ENCODE measurements around the gene FABP1.

Gene FABP1

GRCh38 chr2:88092773-88093172 is 35.1 kb downstream of the FABP1 start:
- TF ChIP-seq FOXA1 (IDR thresholded peaks at IDR 0.05) (no peak), ARNT (IDR thresholded peaks at IDR 0.05) (no peak), FOXM1 (IDR thresholded peaks at IDR 0.05; ENCODE audit: borderline replicate concordance) (no peak), NFRKB (IDR thresholded peaks at IDR 0.05) (no peak), SUZ12 (IDR thresholded peaks at IDR 0.05) (no peak), SP1 (IDR thresholded peaks at IDR 0.05) (no peak), ZNF384 (IDR thresholded peaks at IDR 0.05) (no peak), ELF4 (IDR thresholded peaks at IDR 0.05) (no peak), HDGF (IDR thresholded peaks at IDR 0.05; ENCODE audit: borderline replicate concordance) (no peak), LEF1 (IDR thresholded peaks at IDR 0.05; ENCODE audit: borderline replicate concordance) (no peak), L3MBTL2 (conservative IDR thresholded peaks at IDR 0.05) (no peak), FOXK2 (IDR thresholded peaks at IDR 0.05) (no peak), BHLHE40 (IDR thresholded peaks at IDR 0.05; ENCODE audit: borderline replicate concordance) (no peak), TARDBP (IDR thresholded peaks at IDR 0.05) (no peak), PKNOX1 (IDR thresholded peaks at IDR 0.05) (no peak)
- ChIA-PET POLR2A (no interaction called here), CTCF (no interaction called here)

GRCh38 chr2:88091943-88092342 is 35.9 kb downstream of the FABP1 start:
- POLR2A ChIA-PET: no interaction called here
- DNase-seq (ENCODE audit: extremely low spot score): no peak
- CTCF ChIA-PET: no interaction called here
- no peak for TF ChIP-seq LEF1 (IDR thresholded peaks at IDR 0.05; ENCODE audit: borderline replicate concordance)
- no peak for TF ChIP-seq SP1 (IDR thresholded peaks at IDR 0.05)
- TF ChIP-seq FOXK2 (IDR thresholded peaks at IDR 0.05): no peak
- no peak for TF ChIP-seq FOXM1 (IDR thresholded peaks at IDR 0.05; ENCODE audit: borderline replicate concordance)
- TF ChIP-seq ARNT (IDR thresholded peaks at IDR 0.05): no peak
- no peak for TF ChIP-seq L3MBTL2 (conservative IDR thresholded peaks at IDR 0.05)
- no peak for TF ChIP-seq TARDBP (IDR thresholded peaks at IDR 0.05)
- TF ChIP-seq PKNOX1 (IDR thresholded peaks at IDR 0.05): no peak
- no peak for TF ChIP-seq HDGF (IDR thresholded peaks at IDR 0.05; ENCODE audit: borderline replicate concordance)
- TF ChIP-seq SUZ12 (IDR thresholded peaks at IDR 0.05): no peak
- no peak for TF ChIP-seq ELF4 (IDR thresholded peaks at IDR 0.05)
- TF ChIP-seq ZNF384 (IDR thresholded peaks at IDR 0.05): no peak
- TF ChIP-seq FOXA1 (IDR thresholded peaks at IDR 0.05): no peak
- TF ChIP-seq CTBP1 (IDR thresholded peaks at IDR 0.05; ENCODE audit: borderline replicate concordance): no peak

More at GRCh38 chr2:88092773-88093172, 35.1 kb downstream of the FABP1 start:
- DNase-seq (ENCODE audit: extremely low spot score): no peak

DNA sequence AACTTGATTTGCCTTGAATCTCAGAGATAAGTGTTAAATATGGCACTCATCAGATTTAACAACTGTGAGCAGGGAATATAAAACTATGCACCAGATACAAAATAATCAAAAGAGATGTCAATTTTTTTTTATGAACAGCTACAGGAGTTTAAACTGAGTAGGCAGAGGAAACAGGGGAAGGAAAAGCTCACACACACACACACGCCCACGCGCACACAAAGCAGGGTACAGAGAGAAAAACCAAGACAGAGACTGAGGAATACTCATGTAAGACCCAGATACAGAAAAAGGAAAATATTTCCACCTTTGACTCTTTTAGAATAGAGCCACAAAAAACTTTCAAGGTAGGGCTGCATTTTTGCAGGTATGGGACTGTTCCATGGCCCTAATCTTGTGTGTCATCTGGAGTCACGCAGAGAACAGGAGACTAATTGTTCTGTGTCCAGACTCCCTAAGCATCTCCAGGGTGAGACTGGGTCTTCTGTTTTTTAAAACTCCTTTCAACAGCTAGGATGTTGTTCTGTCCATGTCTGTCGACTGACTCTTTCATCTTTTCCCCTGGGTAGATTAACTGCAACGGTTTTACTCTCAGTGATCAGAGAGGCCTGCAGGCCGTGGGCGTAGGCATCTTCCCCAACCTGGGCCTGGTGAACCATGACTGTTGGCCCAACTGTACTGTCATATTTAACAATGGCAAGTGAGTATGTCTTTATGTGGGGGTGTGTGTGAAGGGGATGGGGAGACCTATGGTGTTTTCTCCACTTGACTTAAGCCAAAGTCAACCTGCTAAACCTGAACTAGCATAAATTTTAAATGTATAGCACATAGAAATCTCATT is 37.2 kb downstream of the FABP1 start:
- DNase-seq (ENCODE audit: extremely low spot score): no peak
- TF ChIP-seq FOXA1 (IDR thresholded peaks at IDR 0.05) (no peak), L3MBTL2 (conservative IDR thresholded peaks at IDR 0.05) (no peak), FOXK2 (IDR thresholded peaks at IDR 0.05) (no peak), ZNF384 (IDR thresholded peaks at IDR 0.05) (no peak), ARNT (IDR thresholded peaks at IDR 0.05) (no peak), NFRKB (IDR thresholded peaks at IDR 0.05) (no peak), PKNOX1 (IDR thresholded peaks at IDR 0.05) (no peak), SP1 (IDR thresholded peaks at IDR 0.05) (no peak), TARDBP (IDR thresholded peaks at IDR 0.05) (no peak), HDGF (IDR thresholded peaks at IDR 0.05; ENCODE audit: borderline replicate concordance) (no peak), SUZ12 (IDR thresholded peaks at IDR 0.05) (no peak), LEF1 (IDR thresholded peaks at IDR 0.05; ENCODE audit: borderline replicate concordance) (no peak), BHLHE40 (IDR thresholded peaks at IDR 0.05; ENCODE audit: borderline replicate concordance) (no peak), CTBP1 (IDR thresholded peaks at IDR 0.05; ENCODE audit: borderline replicate concordance) (no peak), ELF4 (IDR thresholded peaks at IDR 0.05) (no peak)
- CTCF ChIA-PET: interaction anchor here (0.6 kb wide), 1 partner anchor 364 kb away, joined by 3 read pairs; no protein-coding TSS in a partner anchor

DNA sequence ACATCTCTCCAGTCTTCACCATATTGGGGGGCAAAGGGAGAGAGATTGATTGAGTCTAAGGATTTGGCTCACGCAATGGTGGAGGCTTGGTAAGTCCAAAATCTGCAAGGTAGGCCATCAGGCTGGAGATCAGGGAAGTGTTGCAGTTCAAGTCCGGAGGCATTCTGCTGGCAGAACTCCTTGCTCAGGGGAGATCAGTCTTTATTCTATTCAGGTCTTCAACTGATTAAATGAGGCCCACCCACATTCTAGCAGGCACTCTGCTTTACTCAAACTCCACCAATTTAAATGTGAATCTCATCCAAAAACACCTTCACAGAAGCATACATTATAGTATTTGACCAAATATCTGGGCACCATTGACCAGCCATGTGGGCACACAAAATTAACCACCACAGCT is 38.9 kb downstream of the FABP1 start:
- no peak for DNase-seq (ENCODE audit: extremely low spot score)
- CTCF ChIA-PET: interaction anchor here (0.7 kb wide), 1 partner anchor 30 kb away, joined by 5 read pairs; no protein-coding TSS in a partner anchor
- POLR2A ChIA-PET: no interaction called here
- TF ChIP-seq FOXK2 (IDR thresholded peaks at IDR 0.05): no peak
- TF ChIP-seq ELF4 (IDR thresholded peaks at IDR 0.05): no peak
- TF ChIP-seq L3MBTL2 (conservative IDR thresholded peaks at IDR 0.05): no peak
- TF ChIP-seq CTBP1 (IDR thresholded peaks at IDR 0.05; ENCODE audit: borderline replicate concordance): no peak
- TF ChIP-seq ARNT (IDR thresholded peaks at IDR 0.05): no peak
- no peak for TF ChIP-seq LEF1 (IDR thresholded peaks at IDR 0.05; ENCODE audit: borderline replicate concordance)
- TF ChIP-seq SP1 (IDR thresholded peaks at IDR 0.05): no peak
- TF ChIP-seq TARDBP (IDR thresholded peaks at IDR 0.05): no peak
- no peak for TF ChIP-seq FOXM1 (IDR thresholded peaks at IDR 0.05; ENCODE audit: borderline replicate concordance)
- no peak for TF ChIP-seq SUZ12 (IDR thresholded peaks at IDR 0.05)
- TF ChIP-seq HDGF (IDR thresholded peaks at IDR 0.05; ENCODE audit: borderline replicate concordance): no peak
- TF ChIP-seq BHLHE40 (IDR thresholded peaks at IDR 0.05; ENCODE audit: borderline replicate concordance): no peak

More for the DNA sequence above, 37.2 kb downstream of the FABP1 start:
- POLR2A ChIA-PET: no interaction called here

GRCh38 chr2:88087763-88088162 is 40.1 kb downstream of the FABP1 start:
- DNase-seq (ENCODE audit: extremely low spot score): no peak
- ChIA-PET POLR2A (no interaction called here), CTCF (no interaction called here)
- no peak for TF ChIP-seq ZNF384 (IDR thresholded peaks at IDR 0.05)
- no peak for TF ChIP-seq ARNT (IDR thresholded peaks at IDR 0.05)
- TF ChIP-seq ELF4 (IDR thresholded peaks at IDR 0.05): no peak
- TF ChIP-seq PKNOX1 (IDR thresholded peaks at IDR 0.05): no peak
- no peak for TF ChIP-seq L3MBTL2 (conservative IDR thresholded peaks at IDR 0.05)
- no peak for TF ChIP-seq FOXM1 (IDR thresholded peaks at IDR 0.05; ENCODE audit: borderline replicate concordance)
- no peak for TF ChIP-seq SP1 (IDR thresholded peaks at IDR 0.05)
- no peak for TF ChIP-seq LEF1 (IDR thresholded peaks at IDR 0.05; ENCODE audit: borderline replicate concordance)
- TF ChIP-seq FOXK2 (IDR thresholded peaks at IDR 0.05): no peak
- no peak for TF ChIP-seq HDGF (IDR thresholded peaks at IDR 0.05; ENCODE audit: borderline replicate concordance)
- no peak for TF ChIP-seq NFRKB (IDR thresholded peaks at IDR 0.05)
- TF ChIP-seq TARDBP (IDR thresholded peaks at IDR 0.05): no peak
- TF ChIP-seq BHLHE40 (IDR thresholded peaks at IDR 0.05; ENCODE audit: borderline replicate concordance): no peak

All from HEK293T (cell line).